ENCODE results near the gene KRCC1.

Gene KRCC1

DNA sequence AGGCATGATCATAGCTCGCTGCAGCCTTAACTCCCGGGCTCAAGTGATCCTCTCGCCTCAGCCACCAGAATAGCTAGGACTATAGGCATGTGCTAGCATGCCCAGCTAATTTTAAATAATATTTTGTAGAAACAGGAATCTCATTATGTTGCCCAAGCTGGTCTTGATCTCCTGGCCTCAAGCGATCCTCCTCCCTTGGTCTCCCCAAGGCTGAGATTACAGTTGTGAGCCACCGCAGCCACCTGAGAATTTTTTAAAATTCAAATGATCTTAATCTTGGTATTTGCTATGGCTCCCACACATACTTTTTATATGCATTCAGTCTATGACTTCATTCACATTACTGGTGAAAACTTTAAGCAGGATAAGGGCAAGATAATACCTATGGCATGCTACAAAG, 13.1 kb downstream of the KRCC1 start:
- no peak overlapping the region for H3K27ac ChIP-seq (ENCODE audit: low read depth, low read length)
- no peaks in the 10 kb centered on the region for H3K27me3 ChIP-seq (ENCODE audit: control insufficient read depth, insufficient read depth, low read length)
- no peaks in the 10 kb centered on the region for H3K4me1 ChIP-seq (ENCODE audit: control insufficient read depth, insufficient read depth, low read length)
- H3K36me3 ChIP-seq (ENCODE audit: control insufficient read depth, insufficient read depth, low read length): no peaks in the 10 kb centered on the region
- H3K9ac ChIP-seq (ENCODE audit: low read depth, low read length): no peak overlapping the region
- no peaks in the 10 kb centered on the region for H3K9me3 ChIP-seq (ENCODE audit: control insufficient read depth, insufficient read depth, low read length)
- H3K4me3 ChIP-seq (ENCODE audit: low read depth, low read length): no peak overlapping the region

DNA sequence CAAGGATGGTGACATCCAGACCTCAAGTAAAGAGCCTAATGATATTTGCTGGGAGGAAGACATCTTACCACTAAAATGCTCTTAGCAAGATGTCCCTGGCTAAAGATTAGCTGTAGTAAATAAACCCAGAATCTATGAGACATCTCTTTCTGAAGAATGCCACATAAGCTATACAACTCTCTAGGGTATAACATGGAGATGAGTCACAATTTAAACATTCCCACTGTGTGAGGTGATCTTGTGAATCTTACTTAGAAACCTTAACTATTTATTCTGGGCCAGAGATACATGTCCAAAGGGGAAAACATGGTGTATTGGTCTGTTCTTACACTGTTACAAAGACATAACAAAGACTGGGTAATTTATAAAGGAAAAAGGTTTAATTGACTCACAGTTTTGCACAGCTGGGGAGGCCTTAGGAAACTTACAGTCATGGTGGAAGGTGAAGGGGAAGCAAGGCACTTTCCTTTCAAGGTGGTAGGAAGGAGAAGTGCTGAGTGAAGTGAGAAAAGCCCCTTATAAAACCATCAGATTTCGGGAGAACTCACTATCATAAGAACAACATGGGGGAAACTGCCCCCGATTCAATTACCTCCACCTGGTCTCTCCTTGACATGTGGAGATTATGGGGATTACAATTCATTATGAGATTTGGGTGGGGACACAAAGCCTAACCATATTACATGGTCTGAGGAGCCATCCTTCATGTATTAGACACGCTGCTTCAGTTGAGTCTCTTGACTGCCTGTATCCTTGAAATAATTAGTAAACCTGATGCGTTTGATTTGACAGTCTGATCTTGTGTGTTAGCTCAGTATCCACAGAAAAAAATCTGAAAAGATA, 17.1 kb downstream of the KRCC1 start:
- Histone ChIP-seq H3K4me1 (ENCODE audit: control insufficient read depth, insufficient read depth, low read length) (no peaks in the 10 kb centered on the region), H3K4me3 (ENCODE audit: low read depth, low read length) (no peak overlapping the region), H3K36me3 (ENCODE audit: control insufficient read depth, insufficient read depth, low read length) (peaks cover 18% of the 10 kb centered on the region), H3K9ac (ENCODE audit: low read depth, low read length) (no peak overlapping the region), H3K27me3 (ENCODE audit: control insufficient read depth, insufficient read depth, low read length) (no peaks in the 10 kb centered on the region), H3K27ac (ENCODE audit: low read depth, low read length) (no peak overlapping the region), H3K9me3 (ENCODE audit: control insufficient read depth, insufficient read depth, low read length) (no peaks in the 10 kb centered on the region)

DNA sequence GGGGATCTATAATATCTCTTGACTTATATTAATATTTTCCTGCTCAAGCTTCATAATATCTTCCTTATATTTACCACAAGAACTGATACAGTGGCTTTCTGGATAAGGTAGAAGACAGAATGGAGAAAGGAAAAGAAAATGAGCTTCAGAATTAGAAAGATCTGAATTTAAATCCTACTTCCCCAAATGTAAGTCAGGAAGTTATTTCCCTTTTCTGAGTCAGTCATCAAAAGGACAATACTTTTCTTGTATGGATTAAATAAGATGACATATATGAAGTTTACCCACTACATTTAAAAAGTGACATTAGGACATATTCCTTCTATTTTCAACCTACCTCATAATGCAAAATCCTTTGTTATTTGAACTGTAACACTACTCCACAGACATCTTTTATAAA, 19.0 kb downstream of the KRCC1 start:
- Histone ChIP-seq H3K9me3 (ENCODE audit: control insufficient read depth, insufficient read depth, low read length) (no peaks in the 10 kb centered on the region), H3K4me3 (ENCODE audit: low read depth, low read length) (no peak overlapping the region), H3K27ac (ENCODE audit: low read depth, low read length) (no peak overlapping the region), H3K4me1 (ENCODE audit: control insufficient read depth, insufficient read depth, low read length) (no peaks in the 10 kb centered on the region), H3K9ac (ENCODE audit: low read depth, low read length) (no peak overlapping the region), H3K27me3 (ENCODE audit: control insufficient read depth, insufficient read depth, low read length) (no peaks in the 10 kb centered on the region), H3K36me3 (ENCODE audit: control insufficient read depth, insufficient read depth, low read length) (peaks cover 27% of the 10 kb centered on the region)

DNA sequence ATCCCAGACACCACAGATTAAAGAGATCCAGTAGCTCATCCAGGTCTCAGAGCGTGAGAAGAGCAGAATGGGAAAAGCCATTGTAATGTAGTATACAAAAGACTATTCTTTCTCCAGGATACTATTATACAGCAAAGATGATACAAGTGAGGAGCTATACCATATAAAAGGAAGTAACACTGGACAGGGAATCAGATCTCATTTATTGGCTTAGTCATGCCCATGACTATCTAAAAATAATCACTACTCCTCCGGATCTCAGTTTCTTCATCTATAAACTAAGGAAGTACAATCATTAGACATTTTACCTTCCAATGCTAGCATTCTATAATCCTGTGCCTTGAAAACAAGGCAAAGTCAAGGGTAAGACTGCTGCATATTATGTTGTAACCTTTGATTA, 19.4 kb downstream of the KRCC1 start:
- H3K4me3 ChIP-seq (ENCODE audit: low read depth, low read length): no peak overlapping the region
- no peak overlapping the region for H3K9ac ChIP-seq (ENCODE audit: low read depth, low read length)
- H3K27ac ChIP-seq (ENCODE audit: low read depth, low read length): no peak overlapping the region
- H3K27me3 ChIP-seq (ENCODE audit: control insufficient read depth, insufficient read depth, low read length): no peaks in the 10 kb centered on the region
- no peaks in the 10 kb centered on the region for H3K4me1 ChIP-seq (ENCODE audit: control insufficient read depth, insufficient read depth, low read length)
- peaks cover 27% of the 10 kb centered on the region for H3K36me3 ChIP-seq (ENCODE audit: control insufficient read depth, insufficient read depth, low read length)
- H3K9me3 ChIP-seq (ENCODE audit: control insufficient read depth, insufficient read depth, low read length): no peaks in the 10 kb centered on the region

DNA sequence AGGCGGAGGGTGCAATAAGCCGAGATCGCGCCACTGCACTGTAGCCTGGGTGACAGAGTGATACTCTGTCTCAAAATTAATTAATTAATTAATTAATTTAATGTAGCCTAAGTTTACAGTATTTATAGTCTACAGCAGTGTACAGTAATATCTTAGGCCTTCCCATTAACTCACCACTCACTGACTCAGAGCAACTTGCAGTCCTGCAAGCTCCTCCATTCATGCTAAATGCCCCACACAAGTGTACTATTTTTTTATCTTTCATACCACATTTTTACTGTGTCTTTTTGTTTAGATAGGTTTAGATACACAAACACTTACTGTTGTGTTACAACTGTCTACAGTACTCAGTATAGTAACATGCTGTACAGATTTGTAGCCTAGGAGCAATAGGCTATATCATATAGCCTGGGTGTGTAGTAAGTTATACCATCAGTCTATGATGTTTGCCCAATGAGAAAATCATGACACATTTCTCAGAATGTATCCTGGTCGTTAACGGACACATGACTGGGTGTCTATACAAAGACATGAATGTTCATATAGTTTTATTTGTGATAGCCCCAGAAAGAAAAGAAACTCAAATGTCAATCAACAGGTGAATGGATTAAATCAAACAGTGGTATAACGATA, 23.4 kb downstream of the KRCC1 start:
- H3K4me1 ChIP-seq (ENCODE audit: control insufficient read depth, insufficient read depth, low read length): peaks cover 7% of the 10 kb centered on the region
- H3K9ac ChIP-seq (ENCODE audit: low read depth, low read length): no peak overlapping the region
- no peaks in the 10 kb centered on the region for H3K27me3 ChIP-seq (ENCODE audit: control insufficient read depth, insufficient read depth, low read length)
- H3K9me3 ChIP-seq (ENCODE audit: control insufficient read depth, insufficient read depth, low read length): no peaks in the 10 kb centered on the region
- H3K27ac ChIP-seq (ENCODE audit: low read depth, low read length): no peak overlapping the region
- peaks cover 37% of the 10 kb centered on the region for H3K36me3 ChIP-seq (ENCODE audit: control insufficient read depth, insufficient read depth, low read length)
- H3K4me3 ChIP-seq (ENCODE audit: low read depth, low read length): no peak overlapping the region

DNA sequence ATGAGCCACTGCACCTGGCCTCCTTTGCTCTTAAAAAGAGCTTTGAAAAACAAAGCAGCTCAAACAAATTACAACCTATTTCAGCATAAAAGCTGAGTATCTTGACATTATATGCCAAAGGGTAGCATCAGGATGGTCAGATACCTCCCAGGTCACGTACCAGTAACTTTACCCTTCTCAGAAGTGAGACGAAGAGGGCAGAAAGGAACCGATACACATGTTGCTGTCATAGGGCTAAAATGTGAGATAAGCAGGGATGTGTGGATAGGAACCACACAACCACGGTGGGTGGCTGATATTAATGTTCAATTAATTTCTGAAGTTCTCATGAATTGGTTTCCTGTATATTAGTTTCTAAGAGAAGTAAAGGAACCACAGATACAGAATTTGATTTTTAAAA, 26.7 kb downstream of the KRCC1 start:
- Histone ChIP-seq H3K27ac (ENCODE audit: low read depth, low read length) (no peak overlapping the region), H3K4me1 (ENCODE audit: control insufficient read depth, insufficient read depth, low read length) (peaks cover 17% of the 10 kb centered on the region), H3K9me3 (ENCODE audit: control insufficient read depth, insufficient read depth, low read length) (no peaks in the 10 kb centered on the region), H3K27me3 (ENCODE audit: control insufficient read depth, insufficient read depth, low read length) (no peaks in the 10 kb centered on the region), H3K4me3 (ENCODE audit: low read depth, low read length) (no peak overlapping the region), H3K36me3 (ENCODE audit: control insufficient read depth, insufficient read depth, low read length) (peaks cover 23% of the 10 kb centered on the region), H3K9ac (ENCODE audit: low read depth, low read length) (no peak overlapping the region)

DNA sequence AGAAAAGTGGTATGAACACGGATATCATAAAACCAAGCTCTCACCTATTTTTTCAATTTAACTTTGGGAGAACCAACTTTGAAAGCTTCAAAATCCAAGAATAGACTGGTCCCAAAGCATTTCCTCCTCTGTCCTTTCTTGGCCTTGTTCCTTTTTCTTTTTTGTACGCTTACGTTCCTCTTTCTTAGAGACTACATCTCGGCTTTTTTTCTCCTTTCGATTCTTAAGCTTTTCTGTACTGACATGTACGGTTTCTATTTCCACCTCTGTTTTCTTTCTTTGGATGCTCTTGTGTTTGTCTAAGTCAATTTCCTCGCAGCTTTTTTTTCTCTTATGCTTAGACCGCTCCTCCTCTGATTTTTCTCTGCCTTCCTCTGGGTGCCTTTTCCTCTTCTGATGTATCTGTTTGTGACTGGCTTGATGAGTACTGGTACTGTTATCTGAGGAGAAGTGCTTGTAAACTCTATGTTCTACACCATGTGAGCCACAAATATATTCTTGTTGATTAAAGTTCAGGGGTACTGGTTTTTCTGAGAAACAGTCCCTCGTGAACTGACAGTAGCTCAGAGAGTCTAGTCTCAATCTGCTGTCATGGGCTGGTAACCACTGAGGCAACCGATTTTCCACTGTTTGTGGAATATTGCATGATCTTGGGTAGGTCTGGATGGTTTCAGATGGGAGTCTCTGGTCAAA, 27.7 kb downstream of the KRCC1 start:
- no peaks in the 10 kb centered on the region for H3K9me3 ChIP-seq (ENCODE audit: control insufficient read depth, insufficient read depth, low read length)
- no peak overlapping the region for H3K4me3 ChIP-seq (ENCODE audit: low read depth, low read length)
- H3K36me3 ChIP-seq (ENCODE audit: control insufficient read depth, insufficient read depth, low read length): peaks cover 17% of the 10 kb centered on the region
- H3K4me1 ChIP-seq (ENCODE audit: control insufficient read depth, insufficient read depth, low read length): peaks cover 21% of the 10 kb centered on the region
- H3K9ac ChIP-seq (ENCODE audit: low read depth, low read length): no peak overlapping the region
- H3K27ac ChIP-seq (ENCODE audit: low read depth, low read length): no peak overlapping the region
- H3K27me3 ChIP-seq (ENCODE audit: control insufficient read depth, insufficient read depth, low read length): no peaks in the 10 kb centered on the region

DNA sequence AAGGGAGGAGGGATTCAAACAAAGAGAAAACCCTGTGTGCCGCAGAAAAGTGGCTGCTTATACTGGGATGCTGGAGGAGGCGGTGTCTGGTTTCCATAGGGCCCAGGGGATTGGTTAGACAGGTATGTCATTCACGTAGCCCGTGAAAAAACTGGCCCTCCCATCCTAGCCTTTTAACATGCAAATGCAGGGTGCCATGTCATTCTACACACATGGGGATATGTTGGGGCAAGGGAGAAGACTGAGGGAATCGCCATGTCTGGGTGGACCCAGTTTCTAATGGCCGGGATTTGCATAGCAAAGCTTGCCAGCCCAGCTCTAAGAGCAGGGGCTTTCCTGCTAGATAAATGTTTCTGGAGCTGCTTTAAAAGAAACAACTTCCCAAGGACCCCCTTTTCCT, 31.1 kb downstream of the KRCC1 start:
- Histone ChIP-seq H3K36me3 (ENCODE audit: control insufficient read depth, insufficient read depth, low read length) (0 out of 2 replicates have a peak, but pooled peaks cover 6% of the 10 kb centered on the region), H3K27me3 (ENCODE audit: control insufficient read depth, insufficient read depth, low read length) (no peaks in the 10 kb centered on the region), H3K9me3 (ENCODE audit: control insufficient read depth, insufficient read depth, low read length) (no peaks in the 10 kb centered on the region; the same call in 1 of the 2 replicates), H3K4me3 (ENCODE audit: low read depth, low read length) (peak overlapping the region; percentile 24; the same call in 1 of the 2 replicates), H3K9ac (ENCODE audit: low read depth, low read length) (0 out of 2 replicates have a peak overlapping the region, but pooled peaks have one; percentile 13), H3K4me1 (ENCODE audit: control insufficient read depth, insufficient read depth, low read length) (peaks cover 23% of the 10 kb centered on the region), H3K27ac (ENCODE audit: low read depth, low read length) (peak overlapping the region; percentile 79)

DNA sequence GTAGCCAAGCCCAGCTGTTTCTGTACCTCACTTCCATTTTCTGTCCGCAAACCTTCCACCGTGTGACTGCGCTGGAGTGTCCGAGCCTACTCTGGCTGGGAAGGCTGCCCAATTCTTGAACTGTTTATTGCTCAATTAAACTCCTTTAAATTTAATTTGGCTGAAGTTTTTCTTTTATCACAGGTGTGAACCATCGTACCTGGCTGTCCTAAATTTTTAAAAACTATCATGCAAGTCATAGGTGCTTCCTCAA, 33.0 kb downstream of the KRCC1 start:
- H3K27me3 ChIP-seq (ENCODE audit: control insufficient read depth, insufficient read depth, low read length): no peaks in the 10 kb centered on the region
- peaks cover 24% of the 10 kb centered on the region for H3K4me1 ChIP-seq (ENCODE audit: control insufficient read depth, insufficient read depth, low read length)
- no peak overlapping the region for H3K4me3 ChIP-seq (ENCODE audit: low read depth, low read length)
- no peaks in the 10 kb centered on the region for H3K36me3 ChIP-seq (ENCODE audit: control insufficient read depth, insufficient read depth, low read length)
- H3K9ac ChIP-seq (ENCODE audit: low read depth, low read length): no peak overlapping the region
- H3K27ac ChIP-seq (ENCODE audit: low read depth, low read length): no peak overlapping the region
- no peaks in the 10 kb centered on the region; the same call in 1 of the 2 replicates for H3K9me3 ChIP-seq (ENCODE audit: control insufficient read depth, insufficient read depth, low read length)

DNA sequence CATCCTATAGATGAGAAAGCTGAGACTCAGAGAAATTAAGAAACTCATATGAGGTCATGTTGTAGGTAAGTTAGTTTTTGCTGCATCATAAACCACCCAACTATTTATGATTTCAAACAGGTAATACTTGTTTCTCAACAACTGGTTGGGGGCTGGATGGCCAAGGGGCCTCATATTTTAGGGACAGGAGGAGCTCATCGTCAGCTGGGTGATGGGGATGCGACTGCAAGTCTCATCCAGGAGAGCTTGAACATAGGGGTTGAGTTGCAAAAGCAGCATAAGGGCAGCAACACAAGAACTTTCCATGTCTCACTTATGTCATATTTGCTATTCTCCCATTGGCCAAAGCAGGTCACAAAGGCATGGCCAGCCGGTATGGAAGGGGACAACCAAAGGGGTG, 35.6 kb downstream of the KRCC1 start:
- Histone ChIP-seq H3K4me3 (ENCODE audit: low read depth, low read length) (no peak overlapping the region), H3K9me3 (ENCODE audit: control insufficient read depth, insufficient read depth, low read length) (no peaks in the 10 kb centered on the region; the same call in 1 of the 2 replicates), H3K27me3 (ENCODE audit: control insufficient read depth, insufficient read depth, low read length) (no peaks in the 10 kb centered on the region), H3K36me3 (ENCODE audit: control insufficient read depth, insufficient read depth, low read length) (no peaks in the 10 kb centered on the region), H3K4me1 (ENCODE audit: control insufficient read depth, insufficient read depth, low read length) (peaks cover 24% of the 10 kb centered on the region), H3K27ac (ENCODE audit: low read depth, low read length) (no peak overlapping the region), H3K9ac (ENCODE audit: low read depth, low read length) (no peak overlapping the region)

DNA sequence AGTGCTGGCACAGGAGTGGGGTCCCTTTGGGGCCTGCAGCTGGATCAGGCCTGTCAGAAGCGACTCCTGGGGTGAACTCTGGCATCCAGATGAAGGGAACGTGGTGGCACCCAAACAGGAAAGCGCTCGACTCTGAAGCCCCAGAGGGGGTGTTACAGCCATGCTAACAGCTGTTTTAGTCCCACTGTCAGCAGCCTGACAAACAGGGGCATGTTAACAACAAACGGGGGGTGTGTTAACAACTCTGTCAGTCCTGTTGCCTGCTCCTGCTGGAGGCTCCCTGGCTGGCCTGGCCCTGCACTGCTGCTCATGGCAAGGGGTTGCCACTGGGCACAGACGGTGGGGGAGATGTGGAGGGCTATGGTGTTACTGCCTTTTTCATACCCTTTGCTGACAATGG, 36.7 kb downstream of the KRCC1 start:
- H3K4me1 ChIP-seq (ENCODE audit: control insufficient read depth, insufficient read depth, low read length): peaks cover 19% of the 10 kb centered on the region
- H3K27ac ChIP-seq (ENCODE audit: low read depth, low read length): peak overlapping the region; percentile 28
- no peaks in the 10 kb centered on the region; the same call in 1 of the 2 replicates for H3K9me3 ChIP-seq (ENCODE audit: control insufficient read depth, insufficient read depth, low read length)
- no peaks in the 10 kb centered on the region for H3K27me3 ChIP-seq (ENCODE audit: control insufficient read depth, insufficient read depth, low read length)
- no peak overlapping the region for H3K9ac ChIP-seq (ENCODE audit: low read depth, low read length)
- no peaks in the 10 kb centered on the region for H3K36me3 ChIP-seq (ENCODE audit: control insufficient read depth, insufficient read depth, low read length)
- no peak overlapping the region for H3K4me3 ChIP-seq (ENCODE audit: low read depth, low read length)
